HG02798 (cell line): Measurements from ENCODE around the gene NR4A3.

ENCODE experiments used
- ATAC-seq: cut with Tn5 transposase; IDR thresholded peaks from one replicate; pipeline ENCODE4 v1.9.1; 2021; ENCODE audit warnings: mild to moderate bottlenecking; ENCODE audit not compliant: unreplicated experiment, poor library complexity

Gene NR4A3

DNA sequence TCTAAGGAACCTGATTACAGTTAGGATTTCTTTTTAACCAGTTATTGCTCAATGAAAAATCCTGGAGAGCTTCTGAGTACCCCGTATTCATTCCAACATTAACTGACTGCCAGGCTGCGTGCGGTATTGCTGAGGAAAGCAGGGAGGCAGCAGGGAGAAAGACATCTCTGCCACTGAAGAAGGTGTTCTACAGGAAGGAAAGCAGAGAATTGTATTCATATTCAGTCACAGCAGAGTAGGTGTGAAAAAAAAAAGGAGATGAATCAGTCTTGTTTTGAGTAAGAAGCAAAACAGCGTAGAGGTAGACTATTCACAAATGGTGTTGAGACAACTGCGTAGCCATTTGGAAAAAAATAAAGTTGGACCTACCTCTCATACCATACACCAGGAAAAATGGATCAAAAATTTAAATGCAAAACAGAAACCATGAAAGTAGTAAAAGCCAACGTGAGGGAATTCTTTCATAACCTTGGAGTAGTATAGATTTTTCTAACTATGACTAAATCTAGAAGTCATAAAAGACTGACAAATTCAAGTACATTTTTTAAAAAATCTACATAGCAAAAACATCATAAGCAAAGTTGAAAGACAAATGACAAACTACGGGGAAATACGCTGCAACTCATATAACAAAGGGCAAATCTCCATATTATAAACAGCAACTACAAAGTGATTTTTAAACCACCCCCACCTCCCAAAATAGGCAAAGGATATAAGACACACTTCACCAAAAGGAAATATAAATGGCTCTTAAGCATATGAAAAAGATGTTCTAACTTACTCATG, 9.9 kb upstream of the NR4A3 start:
- ATAC-seq, result peak; percentile 67

GRCh38 chr9:99813739-99814138, 7.9 kb upstream of the NR4A3 start:
- ATAC-seq, result no peak

- no peak for ATAC-seq
Observed at GRCh38 chr9:99814359-99814758, 7.3 kb upstream of the NR4A3 start.

GRCh38 chr9:99816392-99816791, 5.3 kb upstream of the NR4A3 start:
- no peak for ATAC-seq

GRCh38 chr9:99818500-99818899, 3.2 kb upstream of the NR4A3 start:
- ATAC-seq, result no peak

DNA sequence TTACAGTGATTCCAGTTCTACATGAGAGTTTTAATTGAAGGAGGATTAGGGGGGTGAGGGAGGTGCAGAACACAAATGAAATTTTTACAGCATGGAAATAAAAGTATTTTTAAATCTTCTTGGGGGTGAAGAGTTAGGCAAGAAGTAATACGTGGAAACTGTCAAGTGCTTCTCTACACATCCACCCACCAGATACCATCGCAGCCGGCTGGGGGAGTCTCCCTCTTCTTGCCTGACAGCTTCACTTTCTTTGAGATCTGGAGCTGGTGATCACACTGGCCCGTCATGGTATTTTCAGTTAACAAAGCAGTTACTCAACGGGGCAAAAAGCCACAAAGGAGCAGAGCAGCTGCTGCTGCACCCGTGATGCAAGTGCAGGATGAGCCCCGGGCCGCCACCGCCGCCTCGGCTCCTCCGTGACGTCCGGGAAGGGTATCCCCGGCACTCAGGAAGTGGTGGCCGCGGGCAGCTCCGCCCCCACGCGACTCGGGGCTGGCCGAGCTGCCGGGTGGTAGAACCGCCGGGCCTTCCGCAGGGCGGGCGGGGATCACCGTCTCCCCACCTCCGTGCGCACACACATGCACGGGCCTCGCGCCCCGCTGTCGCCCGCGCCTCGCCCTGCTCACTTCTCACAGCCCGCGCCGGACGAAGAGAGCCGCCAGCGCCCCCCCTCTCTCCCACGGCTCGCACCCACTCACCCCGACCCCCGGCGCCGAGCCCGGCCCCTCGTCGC, 2.4 kb upstream of the NR4A3 start:
- peak; percentile 66 for ATAC-seq

DNA sequence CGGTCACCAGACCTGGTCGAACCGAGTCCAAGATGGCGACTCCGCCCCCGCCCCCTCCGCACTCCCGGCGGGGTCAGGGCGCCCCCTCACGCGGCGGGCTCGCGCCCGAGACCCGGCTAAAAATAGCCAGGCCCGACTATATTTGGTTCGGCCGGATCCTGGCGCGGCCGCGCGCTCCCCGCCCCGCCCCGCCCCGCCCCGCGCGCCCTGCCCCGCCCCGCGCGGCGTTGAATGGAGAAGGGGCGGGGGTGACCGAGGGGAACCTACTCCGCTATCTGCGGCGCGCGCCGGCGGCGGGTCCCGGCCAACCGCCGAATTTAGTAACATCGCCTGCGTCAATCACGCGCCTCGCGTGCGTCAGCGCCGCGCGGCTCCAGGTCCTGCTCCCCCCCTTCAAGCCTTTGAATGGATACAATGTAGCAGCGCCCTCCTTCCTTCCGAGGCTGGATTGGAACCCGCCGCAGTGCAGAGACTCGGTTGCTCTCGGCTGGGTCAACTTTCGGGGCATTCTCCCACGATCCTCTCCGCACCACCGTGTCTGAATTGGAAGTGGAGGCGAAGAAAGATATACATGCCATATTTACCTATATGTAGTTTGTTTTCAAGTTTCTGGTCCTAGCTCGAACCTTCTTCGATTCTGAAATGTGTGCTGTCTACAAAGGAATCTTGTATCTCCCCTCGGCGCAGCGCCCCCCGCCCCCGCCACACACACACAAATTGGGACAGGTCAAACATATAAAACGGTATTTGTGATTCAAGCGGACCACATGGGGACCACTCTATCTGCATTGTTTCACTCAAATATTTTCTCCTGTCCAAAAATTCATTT, 1.6 kb upstream of the NR4A3 start:
- peak; percentile 60 for ATAC-seq

DNA sequence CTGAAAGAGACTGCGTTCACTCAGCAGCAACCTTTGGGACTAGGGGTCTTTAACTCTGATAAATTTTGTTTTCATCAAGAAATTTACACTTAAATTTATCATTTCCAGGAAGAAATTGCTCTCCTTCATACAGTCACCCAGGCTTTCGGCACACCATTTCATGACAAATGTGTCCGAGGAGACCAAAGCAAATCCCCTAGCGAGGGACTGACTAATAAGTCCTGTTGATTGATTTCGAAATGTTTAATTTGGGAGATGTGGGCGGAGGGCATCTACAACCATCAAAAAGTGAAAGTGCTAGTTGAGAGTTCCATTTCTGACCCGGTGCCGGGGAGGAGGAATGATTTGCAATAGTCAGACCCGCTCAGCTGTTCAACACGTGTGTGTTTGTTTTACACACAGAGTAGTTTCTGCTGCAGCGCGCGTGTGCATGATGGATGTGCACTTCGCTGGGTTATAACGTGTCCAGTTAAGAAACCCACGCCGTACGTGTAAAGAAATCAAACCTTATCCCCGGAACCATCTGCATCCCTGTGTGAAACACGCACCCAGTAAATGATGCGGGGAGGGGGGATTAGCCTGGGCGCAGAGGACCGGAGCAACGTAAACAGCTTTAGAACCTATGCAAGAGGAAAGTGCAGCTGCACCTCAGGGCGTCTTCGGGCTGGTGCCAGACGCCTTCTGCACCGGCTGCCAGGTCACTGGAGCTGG, 845 bp upstream of the NR4A3 start:
- no peak for ATAC-seq

DNA sequence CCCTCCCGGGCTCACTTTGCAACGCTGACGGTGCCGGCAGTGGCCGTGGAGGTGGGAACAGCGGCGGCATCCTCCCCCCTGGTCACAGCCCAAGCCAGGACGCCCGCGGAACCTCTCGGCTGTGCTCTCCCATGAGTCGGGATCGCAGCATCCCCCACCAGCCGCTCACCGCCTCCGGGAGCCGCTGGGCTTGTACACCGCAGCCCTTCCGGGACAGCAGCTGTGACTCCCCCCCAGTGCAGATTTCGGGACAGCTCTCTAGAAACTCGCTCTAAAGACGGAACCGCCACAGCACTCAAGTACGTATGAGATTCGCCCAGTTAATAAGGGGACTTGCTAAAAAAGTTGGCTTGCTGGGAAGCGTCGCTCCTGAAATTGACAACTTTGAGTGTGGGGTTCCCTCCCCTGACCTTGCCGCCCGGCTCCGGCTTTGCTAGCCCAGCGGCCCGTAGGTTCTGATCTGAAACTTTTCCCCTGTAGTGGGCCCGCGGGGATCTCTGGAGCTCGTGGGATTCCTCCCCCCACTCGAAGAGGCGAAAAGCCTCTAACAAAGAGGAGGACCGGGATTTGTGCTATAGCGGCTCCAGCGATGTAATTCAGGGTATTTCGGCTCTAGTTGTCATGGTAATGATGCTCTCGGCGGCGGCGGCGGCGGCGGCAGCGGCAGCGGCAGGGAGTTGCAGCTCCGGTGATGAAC, 572 bp downstream of the NR4A3 start:
- no peak for ATAC-seq

DNA sequence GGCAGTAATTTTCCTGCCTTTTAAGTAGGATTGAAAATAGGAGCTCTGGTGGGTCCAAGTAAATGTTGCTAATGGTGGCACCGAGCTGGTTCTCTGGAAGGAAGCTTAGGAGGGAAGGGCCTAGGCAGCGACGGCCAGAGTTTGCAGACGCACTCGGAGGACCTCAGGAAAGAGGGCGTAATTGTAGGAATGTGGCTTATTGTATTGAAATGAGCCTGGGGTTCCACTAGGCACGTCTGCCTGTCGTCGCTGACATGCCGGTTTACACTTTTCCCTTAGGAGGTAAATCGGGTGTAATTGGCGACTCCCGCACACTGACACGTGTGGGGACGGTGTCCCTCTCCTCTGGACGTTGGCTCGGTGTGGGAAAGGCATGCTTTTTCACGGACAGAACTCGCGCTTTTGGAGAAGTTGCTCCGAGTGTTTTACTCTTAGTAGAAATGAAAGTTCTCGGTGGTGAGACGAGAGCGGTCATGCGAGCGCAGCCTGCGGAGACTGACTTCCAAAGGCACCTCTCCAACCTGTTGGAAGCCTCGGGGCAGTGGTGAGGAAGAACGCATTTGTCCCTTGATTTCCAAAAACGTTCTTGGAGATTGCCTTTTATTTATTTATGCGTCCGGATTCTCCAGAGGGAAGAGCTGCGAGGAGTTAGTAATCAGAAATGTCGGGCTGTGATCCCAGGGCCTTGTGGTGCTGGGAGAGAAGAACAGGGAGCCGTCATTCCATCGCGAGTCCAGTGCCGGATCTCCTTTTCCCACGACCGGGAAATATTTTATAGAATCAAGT, 1.3 kb downstream of the NR4A3 start:
- ATAC-seq, result no peak

DNA sequence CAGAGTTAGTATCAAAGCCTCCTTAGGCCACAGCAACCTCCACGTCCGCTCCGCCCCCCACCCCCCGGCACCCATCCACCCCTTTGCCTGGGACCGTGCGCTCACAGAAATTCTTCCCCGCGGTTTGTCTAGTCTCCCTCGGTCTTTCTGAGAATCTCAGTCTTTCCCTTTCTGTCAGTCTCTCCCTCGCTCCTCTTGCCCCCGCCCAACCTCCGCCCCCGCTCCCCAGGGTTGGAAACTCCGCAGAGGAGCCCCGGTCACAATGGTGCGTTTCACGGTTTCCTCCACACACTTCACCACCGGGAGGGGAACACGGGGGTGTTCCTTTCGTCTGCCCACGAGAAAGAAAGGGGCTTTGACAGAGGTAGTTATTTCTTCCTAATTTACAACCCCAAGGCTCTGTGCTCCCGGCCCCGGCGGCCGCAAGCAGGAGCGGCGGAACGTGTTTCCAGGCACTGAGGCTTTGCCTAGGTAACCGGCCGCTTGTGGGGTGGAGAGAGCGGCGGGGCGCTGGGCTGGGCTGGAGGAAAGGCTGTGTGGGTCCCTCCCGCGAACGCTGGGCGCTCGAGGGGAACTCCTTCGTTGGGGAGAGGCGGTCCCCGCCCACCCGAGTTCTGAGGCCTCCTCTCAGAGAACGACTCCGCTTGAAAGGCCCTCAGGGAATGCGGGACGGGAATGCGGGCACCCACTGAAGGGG, 2.1 kb downstream of the NR4A3 start:
- no peak for ATAC-seq

GRCh38 chr9:99824378-99825171, 2.9 kb downstream of the NR4A3 start:
- no peak for ATAC-seq

DNA sequence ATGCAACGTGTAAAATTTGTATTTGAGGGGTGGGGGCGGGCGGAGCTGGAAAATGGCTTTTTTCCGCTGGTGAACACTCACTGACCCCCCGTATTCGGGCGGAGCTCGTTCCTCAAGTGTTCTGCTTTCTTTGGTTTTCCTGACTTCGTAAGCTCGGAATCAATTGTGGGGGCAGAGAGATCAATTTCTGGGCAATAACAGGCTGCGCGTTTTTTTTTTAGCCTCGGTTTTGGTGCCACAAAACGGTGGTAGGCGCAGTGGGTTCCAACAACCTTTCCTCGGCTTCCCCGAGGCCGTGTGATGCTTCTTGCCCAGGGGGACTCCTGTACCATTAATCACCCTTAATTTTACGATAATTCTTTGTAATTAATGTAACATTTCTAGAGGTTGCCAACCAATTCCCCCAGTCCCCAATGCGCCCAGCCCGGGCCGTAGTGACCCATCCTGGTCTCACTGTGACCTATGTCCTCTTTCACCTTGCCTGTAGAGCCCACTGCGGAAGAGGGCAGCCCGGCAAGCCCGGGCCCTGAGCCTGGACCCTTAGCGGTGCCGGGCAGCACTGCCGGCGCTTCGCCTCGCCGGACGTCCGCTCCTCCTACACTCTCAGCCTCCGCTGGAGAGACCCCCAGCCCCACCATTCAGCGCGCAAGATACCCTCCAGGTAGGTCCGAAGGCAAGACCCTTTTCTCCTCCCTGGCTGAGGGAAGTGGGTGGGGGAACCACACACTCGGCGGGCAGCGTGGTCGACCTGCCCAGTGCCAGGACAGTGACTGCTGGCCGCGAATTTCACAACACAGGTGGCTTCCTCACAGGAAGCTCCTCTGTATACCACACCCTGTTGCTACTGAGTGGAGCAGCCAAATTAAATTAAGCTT, 3.7 kb downstream of the NR4A3 start:
- no peak for ATAC-seq

- no peak for ATAC-seq
Observed at GRCh38 chr9:99826579-99826978, 4.9 kb downstream of the NR4A3 start.

DNA sequence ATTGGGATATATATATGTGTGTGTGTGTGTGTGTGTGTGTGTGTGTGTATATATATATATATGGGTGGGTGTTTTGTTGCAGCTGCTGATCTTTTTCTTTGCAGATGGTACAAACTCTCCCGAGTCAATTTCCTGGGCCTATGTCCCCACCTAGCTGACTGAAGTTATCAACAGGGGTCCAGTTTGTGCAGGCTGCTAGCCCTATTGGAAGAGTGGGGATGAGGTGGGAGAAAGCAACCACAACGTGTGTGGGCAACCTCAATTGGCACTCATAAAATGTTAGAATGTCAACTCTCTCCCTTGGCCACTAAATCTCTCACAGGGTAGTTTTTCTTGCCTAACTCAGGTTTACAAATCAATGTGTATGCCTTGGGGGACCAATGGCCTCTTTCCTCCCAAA, 5.6 kb downstream of the NR4A3 start:
- ATAC-seq, result no peak

GRCh38 chr9:99828054-99828416, 6.3 kb downstream of the NR4A3 start:
- no peak for ATAC-seq
